Endodermal cell (in vitro differentiated cells): ENCODE measurements around the gene CCDC93. TPM values are rescaled to one million over a fixed set of nuclear protein-coding genes. Genes with fewer than 3 reads are reported as not detected.

Source experiments
- DNase-seq: peaks from one replicate; pipeline ENCODE4 v3.0.0-alpha.2; 2017
- H3K27ac ChIP-seq: 2 replicates; pipeline ENCODE4 v1.5.1; 2013; ENCODE audit warnings: mild to moderate bottlenecking, low read depth, low read length, moderate library complexity
- H3K27me3 ChIP-seq: 2 replicates; pipeline ENCODE4 v1.6.1; 2013; ENCODE audit warnings: mild to moderate bottlenecking, low read length, moderate library complexity; ENCODE audit not compliant: insufficient read depth, control insufficient read depth, poor library complexity, severe bottlenecking
- H3K36me3 ChIP-seq: 2 replicates; pipeline ENCODE4 v1.7.0; 2013; ENCODE audit warnings: mild to moderate bottlenecking, low read length, moderate library complexity; ENCODE audit not compliant: control insufficient read depth, insufficient read depth
- H3K4me1 ChIP-seq: one replicate; pipeline ENCODE4 v1.7.0; 2013; ENCODE audit warnings: low read length; ENCODE audit not compliant: control insufficient read depth, insufficient read depth
- H3K4me3 ChIP-seq: 2 replicates; pipeline ENCODE4 v1.5.1; 2013; ENCODE audit warnings: mild to moderate bottlenecking, low read length, moderate library complexity
- H3K9ac ChIP-seq: 2 replicates; pipeline ENCODE4 v1.6.1; 2013; ENCODE audit warnings: mild to moderate bottlenecking, low read length, moderate library complexity; ENCODE audit not compliant: poor library complexity, severe bottlenecking; ENCODE audit errors: extremely low read depth
- H3K9me3 ChIP-seq: 2 replicates; pipeline ENCODE4 v1.6.1; 2013; ENCODE audit warnings: mild to moderate bottlenecking, low read length, moderate library complexity; ENCODE audit not compliant: control insufficient read depth
- H3K27ac Mint-ChIP-seq: 2 replicates; pipeline ENCODE4 v1.8.0; 2020; ENCODE audit warnings: mixed read lengths
- H3K27me3 Mint-ChIP-seq: 2 replicates; pipeline ENCODE4 v1.8.0; 2021; ENCODE audit warnings: mild to moderate bottlenecking, mixed read lengths; ENCODE audit not compliant: insufficient read depth
- H3K36me3 Mint-ChIP-seq: 2 replicates; pipeline ENCODE4 v1.8.0; 2020; ENCODE audit warnings: low read depth, mixed read lengths
- H3K4me1 Mint-ChIP-seq: 2 replicates; pipeline ENCODE4 v1.8.0; 2020; ENCODE audit warnings: mixed read lengths
- H3K4me3 Mint-ChIP-seq: 2 replicates; pipeline ENCODE4 v1.8.0; 2020; ENCODE audit warnings: mild to moderate bottlenecking, moderate library complexity, mixed read lengths
- H3K9me3 Mint-ChIP-seq: 2 replicates; pipeline ENCODE4 v1.8.0; 2020; ENCODE audit warnings: mild to moderate bottlenecking, mixed read lengths
- CTCF ChIP-seq: fragments of 200-600 bp; sonication (generic); conservative IDR thresholded peaks from 2 replicates; pipeline ENCODE4 v1.5.0; 2021; ENCODE audit warnings: antibody characterized with exemption, mild to moderate bottlenecking
- WGBS, 2 experiments: methylation state at CpG; one replicate each; pipeline versions ENCODE4 v1.1.5 to v1.1.7; 2013; ENCODE audit warnings: missing lambda C conversion rate in 2 of 2, mixed read lengths in 1 of 2; ENCODE audit not compliant: insufficient coverage in 1 of 2, insufficient read length in 1 of 2; 5-methylcytosine and 5-hydroxymethylcytosine counted together
- total RNA-seq, 2 donors: library from RNA; stranded (reverse); fragmentation: NEBNext Ultra II Directional in 1 of 2; extraction: Animal tissue kit (Norgen Biotek cat#: 25700) in 1 of 2; gene quantifications; 2 replicates in 1 of 2; 3 replicates in 1 of 2; pipeline ENCODE4 v1.2.1, GENCODE V29; 2021

The CCDC93 gene
- total RNA-seq, 2 donors from 2014 or later, result 35.6 to 36.6 TPM

GRCh38 chr2:117961201-117961600 is 52.7 kb downstream of the CCDC93 start:
- no peaks in the 10 kb centered on the region for H3K9me3 Mint-ChIP-seq
- Histone ChIP-seq H3K9ac (no peak overlapping the region), H3K4me1 (peaks cover 39% of the 10 kb centered on the region), H3K36me3 (peaks cover 31% of the 10 kb centered on the region), H3K9me3 (no peaks in the 10 kb centered on the region), H3K27ac (no peak overlapping the region), H3K27me3 (no peaks in the 10 kb centered on the region), H3K4me3 (no peak overlapping the region)
- no peak overlapping the region for H3K27ac Mint-ChIP-seq
- DNase-seq, result no peak
- no peak for TF ChIP-seq CTCF
- H3K4me1 Mint-ChIP-seq, result peaks cover 54% of the 10 kb centered on the region
- peaks cover 20% of the 10 kb centered on the region for H3K36me3 Mint-ChIP-seq
- WGBS, 2 experiments, result 97 to 100% methylated on average over 2 to 3 of the region's 3 CpGs
- H3K27me3 Mint-ChIP-seq, result no peaks in the 10 kb centered on the region
- no peak overlapping the region for H3K4me3 Mint-ChIP-seq

GRCh38 chr2:117960231-117960630 is 53.6 kb downstream of the CCDC93 start:
- Histone ChIP-seq H3K4me3 (no peak overlapping the region), H3K4me1 (peaks cover 33% of the 10 kb centered on the region), H3K27me3 (no peaks in the 10 kb centered on the region), H3K36me3 (peaks cover 39% of the 10 kb centered on the region), H3K9me3 (no peaks in the 10 kb centered on the region), H3K27ac (no peak overlapping the region), H3K9ac (no peak overlapping the region)
- Mint-ChIP-seq H3K4me1 (peaks cover 46% of the 10 kb centered on the region), H3K4me3 (no peak overlapping the region), H3K9me3 (no peaks in the 10 kb centered on the region), H3K27me3 (no peaks in the 10 kb centered on the region), H3K27ac (no peak overlapping the region), H3K36me3 (peaks cover 21% of the 10 kb centered on the region)
- 90 to 97% methylated on average over 2 to 4 of the region's 4 CpGs for WGBS, 2 experiments
- DNase-seq, result no peak
- TF ChIP-seq CTCF, result no peak

- Histone ChIP-seq H3K4me3 (no peak overlapping the region), H3K4me1 (peaks cover 22% of the 10 kb centered on the region), H3K9me3 (no peaks in the 10 kb centered on the region), H3K9ac (no peak overlapping the region), H3K27ac (no peak overlapping the region), H3K27me3 (no peaks in the 10 kb centered on the region), H3K36me3 (peaks cover 59% of the 10 kb centered on the region)
- WGBS, 2 experiments, result 92% methylated on average over 5 of the region's 5 CpGs
- peaks cover 32% of the 10 kb centered on the region for H3K4me1 Mint-ChIP-seq
- no peaks in the 10 kb centered on the region for H3K9me3 Mint-ChIP-seq
- no peak overlapping the region for H3K27ac Mint-ChIP-seq
- H3K27me3 Mint-ChIP-seq, result no peaks in the 10 kb centered on the region
- H3K4me3 Mint-ChIP-seq, result no peak overlapping the region
- TF ChIP-seq CTCF, result no peak
- H3K36me3 Mint-ChIP-seq, result peaks cover 37% of the 10 kb centered on the region
- DNase-seq, result no peak
Observed at GRCh38 chr2:117958186-117958585, 55.7 kb downstream of the CCDC93 start.
